ENCODE results near the gene OXSM. TPM values are rescaled to one million over a fixed set of nuclear protein-coding genes. Genes with fewer than 3 reads are reported as not detected.

Gene OXSM
- 7.1 TPM for total RNA-seq

GRCh38 chr3:25789596-25790556 lies at the start of gene OXSM:
Gene OXSM (plus strand): TSS chr3:25790090. CDS start chr3:25791021, 931 bp downstream.
- peak; percentile 97 for ATAC-seq

GRCh38 chr3:25744470-25744869 lies 45.4 kb upstream of the OXSM start:
- ATAC-seq: no peak

GRCh38 chr3:25747033-25747432 lies 42.9 kb upstream of the OXSM start:
- peak; percentile 97 for ATAC-seq

DNA sequence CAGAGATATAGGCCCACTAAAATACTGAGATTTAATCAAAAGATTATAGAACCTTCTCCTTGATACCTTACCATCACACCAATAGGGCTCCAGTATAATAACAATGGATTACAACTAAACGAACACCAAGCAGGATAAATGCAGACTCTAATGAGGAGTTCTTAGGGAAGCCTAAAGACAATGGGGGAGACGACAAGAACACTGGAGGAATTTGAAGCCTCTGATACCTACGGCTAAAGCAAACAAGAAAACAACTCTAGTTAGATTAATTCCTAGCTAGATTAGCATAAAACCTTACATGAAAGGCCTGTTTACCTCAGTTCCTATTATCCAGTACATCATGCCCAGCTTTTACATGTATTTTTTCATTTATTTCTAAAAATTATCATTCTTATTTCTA lies 41.7 kb upstream of the OXSM start:
- no peak for ATAC-seq

DNA sequence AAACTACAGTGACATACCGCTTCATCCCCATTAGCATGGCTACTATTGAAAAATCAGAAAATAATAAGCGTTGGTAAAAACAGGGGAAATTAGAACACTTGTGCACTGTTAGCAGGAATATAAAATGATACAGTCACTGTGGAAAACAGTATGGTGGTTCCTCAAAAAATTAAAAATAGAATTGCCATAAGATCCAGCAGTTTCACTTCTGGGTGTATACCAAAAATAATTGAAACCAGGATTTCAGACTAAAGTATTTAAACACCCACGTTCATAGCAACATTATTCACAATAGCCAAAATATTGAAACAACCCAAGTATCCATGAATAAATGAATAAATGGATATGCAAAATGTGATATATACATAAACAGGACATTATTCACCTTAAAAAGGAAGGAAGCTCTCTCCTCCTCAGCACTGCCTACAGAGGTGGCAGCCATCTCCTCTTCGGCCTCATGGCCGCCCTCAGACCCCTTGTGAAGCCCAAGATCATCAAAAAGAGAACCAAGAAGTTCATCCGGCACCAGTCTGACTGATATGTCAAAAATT lies 40.8 kb upstream of the OXSM start:
- ATAC-seq: no peak

- ATAC-seq: no peak
Measured at GRCh38 chr3:25751048-25751447, 38.8 kb upstream of the OXSM start.

- no peak for ATAC-seq
Measured at GRCh38 chr3:25751725-25752124, 38.2 kb upstream of the OXSM start.

DNA sequence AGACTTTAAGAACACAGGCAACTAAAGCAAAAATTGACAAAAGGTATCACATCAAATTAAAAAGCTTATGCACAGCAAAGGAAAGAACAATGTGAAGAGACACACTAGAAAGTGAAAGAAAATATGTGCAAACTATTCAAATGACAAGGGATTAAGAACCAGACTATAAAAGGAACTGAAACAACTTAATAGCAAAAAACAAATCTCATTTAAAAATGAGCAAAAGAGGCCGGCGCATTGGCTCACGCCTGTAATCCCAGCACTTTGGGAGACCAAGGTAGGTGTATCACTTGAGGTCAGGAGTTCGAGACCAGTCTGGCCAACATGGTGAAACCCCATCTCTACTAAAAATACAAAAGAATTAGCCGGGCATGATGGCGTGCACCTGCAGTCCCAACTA lies 21.0 kb upstream of the OXSM start:
- no peak for ATAC-seq

DNA sequence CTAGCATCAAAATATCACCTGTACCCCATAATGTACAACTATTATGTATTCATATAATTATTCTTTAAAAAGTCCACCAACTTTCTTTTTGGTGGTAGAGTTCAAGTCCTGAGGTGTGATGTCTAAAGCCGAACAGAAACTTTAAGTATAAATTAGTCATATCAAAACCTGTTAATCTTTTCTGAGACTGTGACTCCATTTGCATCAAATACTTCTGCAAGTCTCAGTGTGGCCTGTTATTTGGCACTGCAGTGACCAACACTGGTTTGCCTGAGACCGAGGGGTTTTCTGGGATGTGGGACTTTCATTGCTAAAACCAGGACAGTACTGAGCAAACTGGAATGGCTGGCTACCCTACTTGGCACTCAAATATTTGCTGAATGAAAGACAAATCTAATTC lies 14.0 kb upstream of the OXSM start:
- ATAC-seq: no peak

DNA sequence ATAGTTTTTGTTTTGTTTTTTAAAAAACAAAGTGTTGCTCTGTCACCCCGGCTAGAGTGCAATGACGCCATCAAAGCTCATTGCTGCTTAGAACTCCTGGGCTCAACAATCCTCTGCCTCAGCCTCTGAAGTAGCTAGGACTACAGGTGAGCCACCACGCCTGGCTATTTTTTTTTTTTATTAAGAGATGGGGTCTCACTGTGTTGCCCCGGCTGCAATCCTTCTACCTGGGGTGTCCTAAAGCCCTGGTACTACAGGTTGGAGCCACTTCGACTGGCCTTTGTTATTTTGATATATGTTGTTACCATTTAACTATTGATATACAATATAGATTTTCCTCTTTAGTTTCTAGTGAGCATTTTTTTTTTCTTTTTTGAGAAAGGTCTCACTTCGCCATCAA lies 9.3 kb upstream of the OXSM start:
- no peak for ATAC-seq

DNA sequence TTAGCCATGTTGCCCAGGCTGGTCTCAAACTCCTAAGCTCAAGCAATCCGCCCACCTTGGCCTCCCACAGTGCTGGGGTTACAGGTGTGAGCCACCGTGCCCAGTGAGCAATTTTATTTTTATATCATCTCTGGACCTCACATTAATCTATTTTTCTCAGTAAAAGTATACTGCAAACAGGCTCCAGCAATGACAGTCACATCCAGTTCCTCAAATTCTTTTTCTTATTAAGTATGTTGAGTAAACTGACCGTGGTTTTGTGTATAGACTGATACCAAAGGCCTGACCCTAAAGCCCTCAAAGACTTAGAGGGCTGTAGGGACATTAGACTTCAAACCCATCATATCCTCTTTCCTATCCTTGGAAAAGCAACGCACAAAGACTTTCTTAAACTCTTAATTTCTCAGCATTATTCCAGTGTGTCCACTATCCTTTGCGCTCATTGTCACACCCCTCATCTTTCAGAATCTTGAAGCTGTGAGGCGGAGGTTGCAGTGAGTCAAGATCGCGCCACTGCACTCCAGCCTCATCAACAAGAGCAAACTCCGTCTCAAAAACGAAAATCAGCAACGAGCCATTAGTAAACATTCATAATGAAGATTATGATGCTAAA lies 8.6 kb upstream of the OXSM start:
- no peak for ATAC-seq

GRCh38 chr3:25781758-25782594 lies 7.9 kb upstream of the OXSM start:
- no peak for ATAC-seq

- no peak for ATAC-seq
Measured at GRCh38 chr3:25782636-25782937, 7.3 kb upstream of the OXSM start.

DNA sequence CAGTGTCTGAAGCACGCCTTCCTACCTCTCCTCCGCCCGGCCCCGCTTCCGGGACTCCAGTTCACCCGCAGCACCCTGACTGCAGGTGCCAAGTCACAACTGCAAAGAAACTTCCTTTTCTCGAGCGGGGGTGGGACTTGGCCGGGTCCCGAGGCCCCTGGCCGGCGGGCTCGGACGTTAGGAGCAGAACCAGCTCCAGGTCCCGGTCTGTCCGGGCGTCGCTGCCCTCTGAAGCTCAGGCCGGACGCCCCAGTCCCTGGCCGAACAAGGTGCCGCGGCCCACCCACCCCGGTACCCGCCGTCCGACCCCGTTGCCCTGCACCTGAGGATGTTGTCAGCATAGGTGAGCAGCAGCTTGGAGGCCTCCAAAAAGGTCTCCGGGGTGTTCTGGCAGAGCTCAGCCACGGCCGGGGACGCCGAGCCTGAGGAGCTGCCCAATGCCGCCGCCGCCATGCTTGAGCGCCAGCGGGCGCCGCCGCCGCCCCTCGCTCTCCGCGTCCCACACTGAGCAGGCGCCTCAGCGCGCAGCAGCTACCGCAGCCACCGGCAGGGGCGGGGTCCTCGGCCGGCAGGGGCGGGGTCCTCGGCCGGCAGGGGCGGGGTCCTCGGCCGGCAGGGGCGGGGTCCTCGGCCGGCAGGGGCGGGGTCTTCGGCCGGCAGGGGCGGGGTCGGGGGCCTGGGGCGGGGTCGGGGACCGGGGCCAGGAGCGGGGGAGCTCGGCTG lies 6.8 kb upstream of the OXSM start, which contains the start of gene NGLY1:
Gene NGLY1 (minus strand): TSS at position 506 of the 723 bp plus-strand sequence. CDS start 53 bp downstream, at position 453.
- peak; percentile 95 for ATAC-seq

DNA sequence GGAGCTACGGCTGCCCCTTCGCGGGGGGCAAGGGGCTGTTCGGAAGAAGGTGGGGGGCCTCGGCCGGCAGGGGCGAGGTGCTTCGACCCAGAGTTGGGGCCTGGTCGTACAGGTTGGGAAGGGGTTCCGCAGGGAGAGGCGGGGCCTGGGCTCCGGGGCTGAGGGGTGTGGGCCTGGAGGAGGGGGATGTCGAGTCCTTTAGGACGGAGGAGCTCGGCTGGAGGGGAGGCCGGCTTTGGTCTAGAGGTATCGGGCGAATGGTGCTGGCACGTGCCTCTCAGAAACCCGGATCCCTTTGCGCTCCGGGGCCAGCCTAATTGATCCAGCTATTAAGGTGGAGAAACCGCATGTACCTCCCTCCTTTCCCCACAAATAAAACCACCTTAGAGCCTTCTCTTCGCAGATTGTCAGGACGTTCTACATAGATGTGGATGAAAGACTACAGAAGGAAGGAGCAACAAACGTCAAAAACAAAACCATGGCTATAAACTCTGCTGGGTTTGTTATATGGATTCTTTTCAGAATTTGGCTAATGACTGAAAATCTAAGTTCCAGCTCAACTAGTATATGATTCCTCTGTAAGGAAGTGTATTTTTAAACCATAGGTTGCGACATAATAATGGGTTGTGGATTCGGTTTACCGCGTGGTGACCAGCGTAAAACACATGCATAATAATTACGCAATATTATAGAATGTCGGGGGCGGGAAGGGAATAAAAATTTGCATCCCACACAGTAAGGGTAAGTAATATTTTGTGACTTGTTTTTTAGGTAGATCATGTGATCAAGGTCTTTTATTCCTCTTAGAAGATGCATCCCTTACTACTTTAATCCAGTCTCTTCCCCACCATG lies 6.0 kb upstream of the OXSM start:
- peak; percentile 50 for ATAC-seq

DNA sequence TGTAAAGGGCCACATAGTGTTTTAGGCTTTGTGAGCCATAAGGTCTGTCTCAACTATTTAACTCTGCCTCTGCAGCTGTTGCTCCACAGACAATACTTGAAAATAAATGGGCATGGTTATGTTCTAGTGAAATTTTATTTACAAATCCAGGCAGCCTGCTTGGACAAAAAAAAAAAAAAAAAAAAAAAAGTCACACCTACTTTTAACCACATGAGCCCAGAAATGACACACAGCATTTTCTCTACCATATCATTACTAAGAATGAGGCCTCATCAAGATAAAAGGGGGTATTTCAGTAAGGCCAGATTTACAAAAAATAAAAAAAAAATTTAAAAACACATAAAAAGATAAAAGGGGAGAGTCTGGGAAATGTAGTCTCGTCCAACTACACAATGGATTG lies 4.9 kb upstream of the OXSM start:
- ATAC-seq: no peak

- no peak for ATAC-seq
Measured at GRCh38 chr3:25785826-25786225, 4.1 kb upstream of the OXSM start.

- ATAC-seq: no peak
Measured at GRCh38 chr3:25787689-25788088, 2.2 kb upstream of the OXSM start.

GRCh38 chr3:25789209-25789595 lies 688 bp upstream of the OXSM start:
- no peak for ATAC-seq

- no peak for ATAC-seq
Measured at GRCh38 chr3:25801786-25802185, 11.9 kb downstream of the OXSM start.

- no peak for ATAC-seq
Measured at GRCh38 chr3:25803833-25804232, 13.9 kb downstream of the OXSM start.
